ENCODE results near the gene ASPSCR1. TPM values are rescaled to one million over a fixed set of nuclear protein-coding genes. Genes with fewer than 3 reads are reported as not detected.
A peak's percentile ranks its signal among the peaks of the same experiment; 100 is the strongest.

The ASPSCR1 gene
- total and polyA plus RNA-seq, 10 of the 15 experiments (the other 5 are each of a cell fraction or from before 2014, with no cell fraction given) = 1.5 to 48.4 (median 25.4) TPM

- CTCF ChIA-PET = interaction anchor here (1.1 kb wide), 1 partner anchor 22 kb away, joined by 3 read pairs; the partner anchor contains the start of gene DCXR
- RAD21 ChIA-PET (ENCODE audit: unreplicated experiment) = no interaction called here
- ATAC-seq = no peak
- Histone ChIP-seq H3K9me3 (replicated peaks; ENCODE audit: control insufficient read depth, insufficient read depth, low read length) (no peaks in the 10 kb centered on the region), H3K36me3 (ENCODE audit: control insufficient read depth in 2 of 2, insufficient read depth in 2 of 2, low read length in 1 of 2) (peaks cover 3 to 34% of the 10 kb centered on the region in 2 experiments), H3K9ac (ENCODE audit: control insufficient read depth, insufficient read depth, low read length) (no peak overlapping the region), H2AFZ (ENCODE audit: control insufficient read depth, low read depth, low read length) (no peak overlapping the region), H3K79me2 (ENCODE audit: control insufficient read depth, insufficient read depth, low read length) (peaks cover 9% of the 10 kb centered on the region), H3K27ac (ENCODE audit: control insufficient read depth, insufficient read depth) (no peak overlapping the region), H3K4me3 (no peak overlapping the region), H3K4me1 (ENCODE audit: control insufficient read depth, insufficient read depth, low read length) (peaks cover 8% of the 10 kb centered on the region), H4K20me1 (ENCODE audit: control insufficient read depth, insufficient read depth) (no peaks in the 10 kb centered on the region), H3K27me3 (replicated peaks in 1 of 2; ENCODE audit: control insufficient read depth in 2 of 2, insufficient read depth in 2 of 2, low read length in 1 of 2) (no peaks in the 10 kb centered on the region), H3K4me2 (ENCODE audit: control insufficient read depth, insufficient read depth) (no peak overlapping the region)
- intact Hi-C loops (cut with micrococcal nuclease; ENCODE audit: unreplicated experiment) = no loop called here
- no TSS peak for BruUV-seq (replicated peaks)
- WGBS (ENCODE audit: insufficient coverage, insufficient replicate concordance, low lambda C conversion rate, missing lambda C conversion rate) = 77% methylated on average over 16 of the region's 16 CpGs
- SMC1A ChIA-PET (ENCODE audit: uncharacterized antibody, unreplicated experiment) = no interaction called here
- no peak for DNase-seq (ENCODE audit: low read depth, low spot score)
- FAIRE-seq = no peak
- 0 out of 2 replicates have a peak, but pooled peaks have one; percentile 4 for TF ChIP-seq POLR2A (IDR thresholded peaks at IDR 0.05; ENCODE audit: low read depth, low read length)
- no peak for TF ChIP-seq STAT1 (conservative IDR thresholded peaks at IDR 0.05)
- POLR2A ChIA-PET = no interaction called here
- in situ Hi-C loops (cut with MboI) = no loop called here
Measured at GRCh38 chr17:82060001-82060380, 82.6 kb downstream of the ASPSCR1 start.

- ChIA-PET RAD21 (ENCODE audit: unreplicated experiment) (no interaction called here), SMC1A (ENCODE audit: uncharacterized antibody, unreplicated experiment) (no interaction called here), CTCF (interaction anchor here (1.1 kb wide), 1 partner anchor 23 kb away, joined by 3 read pairs; the partner anchor contains the start of gene DCXR), POLR2A (no interaction called here)
- Histone ChIP-seq H3K27me3 (replicated peaks in 1 of 2; ENCODE audit: control insufficient read depth in 2 of 2, insufficient read depth in 2 of 2, low read length in 1 of 2) (no peaks in the 10 kb centered on the region), H3K9me3 (replicated peaks; ENCODE audit: control insufficient read depth, insufficient read depth, low read length) (no peaks in the 10 kb centered on the region), H4K20me1 (ENCODE audit: control insufficient read depth, insufficient read depth) (no peaks in the 10 kb centered on the region), H3K4me3 (no peak overlapping the region), H2AFZ (ENCODE audit: control insufficient read depth, low read depth, low read length) (no peak overlapping the region), H3K27ac (ENCODE audit: control insufficient read depth, insufficient read depth) (no peak overlapping the region), H3K79me2 (ENCODE audit: control insufficient read depth, insufficient read depth, low read length) (peaks cover 14% of the 10 kb centered on the region), H3K36me3 (ENCODE audit: control insufficient read depth in 2 of 2, insufficient read depth in 2 of 2, low read length in 1 of 2) (peaks cover 3 to 31% of the 10 kb centered on the region in 2 experiments), H3K4me2 (ENCODE audit: control insufficient read depth, insufficient read depth) (no peak overlapping the region), H3K9ac (ENCODE audit: control insufficient read depth, insufficient read depth, low read length) (no peak overlapping the region), H3K4me1 (ENCODE audit: control insufficient read depth, insufficient read depth, low read length) (peaks cover 8% of the 10 kb centered on the region)
- in situ Hi-C loops (cut with MboI) = no loop called here
- WGBS (ENCODE audit: insufficient coverage, insufficient replicate concordance, low lambda C conversion rate, missing lambda C conversion rate) = 90% methylated on average over 12 of the region's 14 CpGs
- FAIRE-seq (no peak), ATAC-seq (no peak), DNase-seq (ENCODE audit: low read depth, low spot score) (no peak)
- no TSS peak for BruUV-seq (replicated peaks)
- intact Hi-C loops (cut with micrococcal nuclease; ENCODE audit: unreplicated experiment) = no loop called here
- TF ChIP-seq E2F8 (IDR thresholded peaks at IDR 0.05; ENCODE audit: low read depth, partially characterized antibody) = no peak
- TF ChIP-seq ZNF622 (IDR thresholded peaks at IDR 0.05) = no peak
- TF ChIP-seq ETV6 (conservative IDR thresholded peaks at IDR 0.05 in 1 of 2, IDR thresholded peaks at IDR 0.05 in 1 of 2; ENCODE audit: borderline replicate concordance in 1 of 2, low read depth in 1 of 2) = no peak
- TF ChIP-seq ZNF217 (IDR thresholded peaks at IDR 0.05) = no peak
- no peak for TF ChIP-seq CREB1 (IDR thresholded peaks at IDR 0.05; ENCODE audit: low read depth)
- TF ChIP-seq TARDBP (IDR thresholded peaks at IDR 0.05; ENCODE audit: borderline replicate concordance) = no peak
- TF ChIP-seq WRNIP1 (IDR thresholded peaks at IDR 0.05; ENCODE audit: borderline replicate concordance, low read depth, low read length) = no peak
- no peak for TF ChIP-seq EZH2 (IDR thresholded peaks at IDR 0.05; ENCODE audit: borderline replicate concordance, control insufficient read depth, low read depth, low read length)
- no peak for TF ChIP-seq NFIC (IDR thresholded peaks at IDR 0.05; ENCODE audit: low read depth, low read length)
- TF ChIP-seq HSF1 (IDR thresholded peaks at IDR 0.05; ENCODE audit: low read depth, low read length) = no peak
- TF ChIP-seq JUND (IDR thresholded peaks at IDR 0.05; ENCODE audit: low read depth, low read length) = no peak
- TF ChIP-seq ZZZ3 (IDR thresholded peaks at IDR 0.05; ENCODE audit: control insufficient read depth, insufficient read length, low read depth) = no peak
- TF ChIP-seq PAX5 (IDR thresholded peaks at IDR 0.05; ENCODE audit: borderline replicate concordance, low read depth, low read length) = no peak
Measured at GRCh38 chr17:82060614-82061013, 83.2 kb downstream of the ASPSCR1 start.
